Loucy (cell line): ENCODE measurements around the gene SLC7A6OS.

Experiments used
- EZH2phosphoT487 ChIP-seq: fragments of 200-600 bp; IDR thresholded peaks from 2 replicates; pipeline ENCODE4 v1.6.1; 2018; ENCODE audit warnings: antibody characterized with exemption, mild to moderate bottlenecking, moderate library complexity, borderline replicate concordance
- TF ChIP-seq, protein P1 (sequence below): fragments of 200-600 bp; sonication (generic); conservative IDR thresholded peaks from 2 replicates; pipeline ENCODE4 v1.5.1; 2014; ENCODE audit warnings: mild to moderate bottlenecking, antibody characterized with exemption, low read length

DNA sequence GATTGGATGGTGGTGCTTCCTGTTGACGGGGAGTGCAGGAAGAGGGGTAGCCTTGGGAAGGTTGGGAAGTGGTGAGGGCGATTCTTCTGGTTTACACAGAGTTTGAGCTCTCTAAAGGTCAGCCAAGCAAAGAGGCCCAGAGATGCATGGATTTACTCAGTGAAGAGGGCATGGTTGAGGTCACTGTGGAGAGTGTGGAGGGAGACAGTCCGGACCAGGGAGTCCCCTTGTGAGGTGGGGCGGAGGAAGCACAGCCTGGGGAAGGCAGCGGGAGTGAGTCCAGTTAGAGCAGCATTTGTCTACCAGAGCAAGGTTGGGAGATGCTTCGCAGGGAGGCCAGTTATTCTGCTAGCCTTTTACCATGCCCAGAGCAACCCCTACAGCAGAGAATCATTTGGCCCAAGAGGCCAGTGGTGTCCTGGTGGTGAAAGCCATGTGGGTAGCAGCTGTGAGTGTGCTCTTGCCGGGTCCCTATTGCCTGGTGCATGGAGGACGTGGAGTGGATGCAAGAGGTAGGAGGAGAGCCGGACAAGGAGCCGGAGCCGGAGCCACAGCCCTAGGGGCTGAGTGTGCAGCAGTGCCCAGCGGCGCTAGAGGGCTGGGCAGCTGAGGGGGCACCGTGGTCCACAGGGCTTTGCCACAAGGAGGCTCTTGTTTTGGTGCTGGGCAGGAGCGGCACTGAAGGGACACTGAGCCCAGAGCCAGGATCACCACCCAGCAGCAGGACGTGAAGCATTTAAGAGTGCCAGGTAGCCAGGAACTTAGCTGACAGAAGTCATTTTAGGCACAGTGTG lies 27.8 kb upstream of the SLC7A6OS start:
- TF ChIP-seq, protein P1, sequence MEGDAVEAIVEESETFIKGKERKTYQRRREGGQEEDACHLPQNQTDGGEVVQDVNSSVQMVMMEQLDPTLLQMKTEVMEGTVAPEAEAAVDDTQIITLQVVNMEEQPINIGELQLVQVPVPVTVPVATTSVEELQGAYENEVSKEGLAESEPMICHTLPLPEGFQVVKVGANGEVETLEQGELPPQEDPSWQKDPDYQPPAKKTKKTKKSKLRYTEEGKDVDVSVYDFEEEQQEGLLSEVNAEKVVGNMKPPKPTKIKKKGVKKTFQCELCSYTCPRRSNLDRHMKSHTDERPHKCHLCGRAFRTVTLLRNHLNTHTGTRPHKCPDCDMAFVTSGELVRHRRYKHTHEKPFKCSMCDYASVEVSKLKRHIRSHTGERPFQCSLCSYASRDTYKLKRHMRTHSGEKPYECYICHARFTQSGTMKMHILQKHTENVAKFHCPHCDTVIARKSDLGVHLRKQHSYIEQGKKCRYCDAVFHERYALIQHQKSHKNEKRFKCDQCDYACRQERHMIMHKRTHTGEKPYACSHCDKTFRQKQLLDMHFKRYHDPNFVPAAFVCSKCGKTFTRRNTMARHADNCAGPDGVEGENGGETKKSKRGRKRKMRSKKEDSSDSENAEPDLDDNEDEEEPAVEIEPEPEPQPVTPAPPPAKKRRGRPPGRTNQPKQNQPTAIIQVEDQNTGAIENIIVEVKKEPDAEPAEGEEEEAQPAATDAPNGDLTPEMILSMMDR, result no peak
- TF ChIP-seq EZH2phosphoT487, result no peak
